Right hindlimb (tissue), 1 donor: ENCODE measurements around the gene PPARA.
"Not testable (repeated sequence)": the region's sequence is repeated elsewhere in the genome, so short reads cannot be mapped to it uniquely, and the experiment has no call there.

Experiments used
- DNase-seq: peaks from one replicate; pipeline ENCODE4 v3.0.0-alpha.2; 2018

PPARA gene

DNA sequence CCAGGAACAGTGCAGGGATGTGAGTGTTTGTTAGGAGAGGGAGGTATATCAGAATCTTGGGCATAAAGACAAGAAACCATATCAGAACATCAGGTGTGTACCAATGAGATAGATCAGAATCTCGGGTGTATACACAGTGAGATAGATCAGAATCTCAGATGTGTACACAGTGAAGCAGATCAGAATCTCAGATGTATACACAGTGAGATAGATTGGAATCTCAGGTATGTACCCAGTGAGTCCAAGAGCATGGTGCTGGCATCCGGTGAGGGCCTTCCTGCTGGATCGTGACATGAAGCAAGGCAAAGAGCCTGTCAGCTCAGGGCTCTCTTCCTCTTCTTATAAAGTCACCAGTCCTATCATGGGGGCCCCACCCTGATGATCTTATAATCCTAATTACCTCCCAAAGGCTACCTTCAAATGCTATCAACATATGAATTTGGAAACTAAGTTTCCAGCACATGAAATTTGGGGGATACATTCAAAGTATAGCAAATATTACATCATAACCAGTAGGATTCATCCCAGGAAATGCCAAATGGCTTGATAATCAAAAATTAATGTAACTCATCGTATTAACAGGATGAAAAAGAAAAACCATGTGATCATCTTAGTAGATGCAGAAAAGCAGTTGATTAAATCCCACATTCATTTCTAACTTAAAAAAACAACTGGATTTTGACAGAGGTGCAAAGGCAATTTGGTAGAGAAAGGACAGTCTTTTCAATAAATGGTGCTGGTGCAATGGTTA is 28.6 kb downstream of the PPARA start:
- DNase-seq: no peak

DNA sequence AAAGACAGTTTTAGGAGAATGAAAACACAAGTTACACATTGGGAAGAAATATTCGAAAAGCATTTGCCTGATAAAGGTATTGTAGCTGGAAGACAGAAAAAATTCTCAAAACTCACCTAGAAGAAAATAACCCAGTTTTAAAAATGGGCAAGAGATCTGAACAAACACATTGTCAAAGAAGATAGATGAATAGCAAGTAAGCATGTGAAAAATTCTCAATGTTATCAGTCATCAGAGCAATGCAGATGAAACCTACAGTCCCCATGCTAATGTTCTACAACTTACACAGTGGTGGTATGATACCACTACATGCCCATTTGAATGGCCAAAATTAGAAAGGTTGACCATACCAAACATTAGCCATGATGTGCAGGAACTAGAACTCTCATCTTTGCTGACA is 29.4 kb downstream of the PPARA start:
- no peak for DNase-seq

DNA sequence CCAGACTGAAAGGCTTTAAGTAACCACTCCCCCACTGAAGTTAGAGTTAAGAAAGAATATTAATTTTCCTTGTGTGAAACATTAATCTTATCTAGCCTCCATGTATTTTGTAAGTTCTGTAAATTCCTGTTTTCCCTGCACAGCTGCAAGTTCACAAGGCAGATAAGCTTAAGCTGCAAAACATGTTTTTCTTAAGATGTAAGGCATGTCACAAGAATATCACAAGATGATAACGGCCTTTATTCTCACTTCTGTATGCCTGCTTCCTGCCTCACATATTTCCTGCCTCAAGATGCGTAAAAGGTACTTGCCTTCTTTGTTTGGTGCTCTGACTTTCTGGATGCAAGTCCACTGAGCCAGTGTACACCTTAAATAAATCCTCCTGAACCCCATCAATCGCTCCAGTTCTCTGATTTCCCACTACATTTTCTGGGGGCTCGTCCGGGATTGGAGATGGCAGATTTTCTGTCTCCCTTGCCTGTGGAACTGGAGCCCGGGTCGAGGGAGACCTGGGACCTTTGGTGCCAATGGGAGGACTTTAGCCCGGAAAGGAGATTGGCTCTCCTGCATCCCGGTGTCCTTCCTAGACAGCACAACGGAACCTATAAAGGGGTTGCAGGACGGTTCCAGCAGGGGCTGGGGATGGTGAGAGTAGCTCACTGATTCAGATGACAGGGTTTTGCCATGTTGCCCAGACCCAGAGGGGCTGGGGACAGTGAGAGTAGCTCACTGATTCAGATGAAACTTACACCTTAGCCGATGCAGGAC is 30.2 kb downstream of the PPARA start:
- no peak for DNase-seq

DNA sequence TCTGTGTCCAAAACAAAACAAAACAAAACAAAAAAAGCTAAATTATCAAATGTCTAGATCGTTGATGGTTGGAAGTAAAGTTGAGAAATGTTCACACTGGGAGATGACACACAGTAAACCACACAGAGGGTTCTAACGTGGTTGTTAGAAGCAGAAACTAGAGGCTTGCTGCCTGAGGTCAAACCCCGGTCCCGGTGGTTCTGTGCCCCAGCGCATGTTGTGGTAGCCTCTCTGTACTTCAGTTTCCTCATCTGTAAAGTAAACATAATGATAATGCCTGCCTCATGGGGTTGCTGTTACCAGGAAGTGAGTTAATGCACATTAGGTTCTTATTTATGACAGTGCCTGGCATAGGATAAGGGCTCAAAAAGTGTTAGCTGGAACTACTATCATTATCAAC is 33.4 kb downstream of the PPARA start:
- DNase-seq: no peak

DNA sequence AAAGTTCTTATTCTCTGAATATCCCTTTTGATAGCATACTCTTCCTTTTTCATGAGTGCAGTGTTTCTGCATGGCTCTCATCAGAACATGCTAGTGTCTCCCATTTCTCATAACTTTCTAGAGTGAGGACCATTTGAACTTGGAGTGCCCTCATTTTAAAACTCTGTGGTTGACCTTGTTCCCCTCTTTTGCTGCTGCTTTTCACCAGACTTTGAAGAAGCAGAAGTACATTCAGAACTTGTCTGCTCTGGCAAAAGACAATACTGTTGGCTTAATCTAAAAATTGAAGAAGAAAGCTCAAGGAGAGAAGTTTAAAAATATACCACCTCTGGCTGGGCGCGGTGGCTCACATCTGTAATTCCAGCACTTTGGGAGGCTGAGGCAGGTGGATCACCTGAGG is 35.0 kb downstream of the PPARA start:
- DNase-seq: no peak

DNA sequence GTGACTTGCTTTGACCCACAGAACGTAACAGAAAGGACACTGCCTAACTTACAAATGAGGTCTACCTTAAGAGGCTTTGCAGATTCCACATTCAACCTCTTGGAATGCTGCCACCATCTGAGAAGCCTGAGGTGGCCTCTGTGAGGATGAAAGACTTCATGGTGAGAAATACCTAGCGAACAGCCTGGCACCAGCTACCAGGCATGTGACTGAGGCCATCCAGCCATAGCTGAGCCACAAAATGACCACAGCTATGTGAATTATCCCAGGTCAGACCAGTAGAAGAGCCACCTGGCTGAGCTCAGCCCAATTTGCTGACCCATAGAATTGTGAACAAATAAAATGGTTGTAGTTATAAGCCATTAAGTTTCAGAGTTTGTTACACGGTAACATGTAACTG is 37.5 kb downstream of the PPARA start:
- no peak for DNase-seq

DNA sequence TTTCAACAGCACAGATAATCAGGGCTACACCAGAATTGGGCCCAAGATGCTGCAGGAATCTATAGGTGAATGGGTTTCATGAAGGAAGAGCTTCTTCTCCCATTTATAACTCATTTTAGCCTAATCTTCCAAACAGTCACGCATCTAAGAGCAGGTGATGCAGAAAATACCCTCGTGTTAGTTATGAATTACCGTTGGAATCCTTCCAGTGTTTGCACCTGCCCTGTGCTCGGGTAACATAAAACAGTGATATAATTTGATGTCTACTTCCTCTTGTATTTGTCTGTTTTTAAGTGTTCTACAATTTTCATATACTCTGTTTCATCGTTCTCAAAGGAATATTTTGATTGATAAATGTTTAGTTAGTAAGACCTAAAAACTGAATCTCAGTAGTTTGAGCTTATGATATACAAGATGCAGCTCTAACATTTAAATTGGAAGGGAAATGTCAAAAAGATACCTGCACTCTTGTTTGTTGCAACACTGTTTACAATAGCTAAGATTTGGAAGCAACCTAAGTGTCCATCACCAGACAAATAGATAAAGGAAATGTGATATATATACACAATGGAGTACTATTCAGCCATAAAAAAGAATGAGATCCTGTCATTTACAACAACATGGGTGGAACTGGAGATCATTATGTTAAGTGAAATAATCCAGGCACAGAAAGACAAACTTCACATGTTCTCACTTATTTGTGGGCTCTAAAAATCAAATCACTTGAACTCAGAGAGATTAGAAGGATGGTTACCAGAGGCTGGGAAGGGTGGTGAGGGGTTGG is 42.1 kb downstream of the PPARA start:
- no peak for DNase-seq

DNA sequence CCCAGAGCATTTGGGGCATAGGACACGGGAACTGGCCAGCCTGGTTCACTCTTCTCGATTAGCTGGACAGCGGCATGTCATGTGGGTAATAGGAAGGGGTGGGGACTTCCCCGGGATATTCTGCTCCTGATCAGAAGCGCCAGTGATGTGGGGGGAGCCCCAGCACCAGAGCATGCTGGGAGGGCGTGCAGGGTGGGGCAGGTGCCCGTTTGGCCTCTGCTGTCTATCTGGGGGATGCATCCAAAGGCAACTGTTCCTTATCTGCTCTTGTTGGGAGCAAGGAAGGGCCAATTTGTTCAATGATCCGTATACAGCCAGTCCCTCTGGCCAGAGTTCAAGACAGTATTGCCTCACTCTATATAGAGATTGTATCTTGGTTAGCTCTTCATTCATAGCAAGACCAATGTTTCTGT is 43.6 kb downstream of the PPARA start:
- no peak for DNase-seq

DNA sequence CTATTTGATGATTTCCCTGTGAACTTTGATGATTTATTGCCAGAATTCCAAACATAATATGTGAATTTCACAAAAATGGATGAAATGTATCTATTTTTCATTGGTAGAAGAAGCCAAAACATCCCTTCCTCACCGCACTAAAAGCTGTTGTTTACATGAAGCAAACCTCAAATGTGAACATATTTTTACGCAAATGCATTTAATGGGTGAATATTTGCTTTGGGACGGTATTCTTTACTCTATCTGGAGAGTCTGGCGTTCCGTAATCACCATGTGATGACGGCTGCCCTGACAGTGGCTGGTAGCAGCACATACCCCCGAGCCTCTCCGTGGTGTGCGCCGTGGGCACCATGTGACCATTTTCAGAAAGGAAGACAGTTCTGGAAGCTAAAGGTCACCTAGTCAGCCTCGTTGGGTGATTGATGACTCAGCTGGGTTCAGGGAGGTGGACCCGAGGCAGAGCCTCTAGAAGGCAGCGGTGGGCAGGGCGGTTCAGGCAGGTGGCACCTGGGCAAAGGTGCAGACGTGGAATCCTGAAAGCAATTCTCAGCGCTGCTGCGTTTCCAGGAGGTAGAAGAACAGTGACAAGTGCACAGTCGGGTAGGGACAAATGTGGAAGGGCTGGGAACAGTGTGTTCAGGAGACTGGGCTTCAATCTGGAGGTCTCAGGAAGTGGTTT is 45.3 kb downstream of the PPARA start:
- no peak for DNase-seq

DNA sequence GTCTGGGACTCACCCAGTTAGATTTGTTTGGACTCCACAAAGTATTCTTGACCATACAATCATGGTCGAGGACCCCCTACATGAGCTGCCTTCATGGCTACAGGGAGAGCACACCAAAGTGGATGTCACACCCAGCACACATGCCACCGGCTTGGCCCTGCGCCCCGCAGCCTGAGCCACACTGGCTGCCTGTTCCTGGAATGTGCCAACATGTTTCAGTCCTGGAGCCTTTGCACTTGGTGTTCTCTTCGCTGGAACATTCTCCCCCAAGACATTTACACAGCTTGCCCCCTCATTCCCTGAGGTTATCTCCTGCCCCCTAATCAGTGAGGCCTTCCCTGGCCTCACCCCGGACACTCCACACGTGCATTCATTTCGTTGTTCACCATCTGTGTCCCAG is 46.0 kb downstream of the PPARA start:
- no peak for DNase-seq

DNA sequence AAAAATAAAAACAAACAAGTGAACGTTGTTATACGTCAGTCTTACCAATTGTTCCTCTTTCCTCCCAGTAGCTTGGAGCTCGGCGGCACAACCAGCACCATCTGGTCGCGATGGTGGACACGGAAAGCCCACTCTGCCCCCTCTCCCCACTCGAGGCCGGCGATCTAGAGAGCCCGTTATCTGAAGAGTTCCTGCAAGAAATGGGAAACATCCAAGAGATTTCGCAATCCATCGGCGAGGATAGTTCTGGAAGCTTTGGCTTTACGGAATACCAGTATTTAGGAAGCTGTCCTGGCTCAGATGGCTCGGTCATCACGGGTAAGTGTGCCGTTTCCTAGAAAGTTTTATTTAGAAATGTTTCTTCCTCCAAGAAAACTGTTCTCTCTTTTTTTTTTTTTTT is 47.9 kb downstream of the PPARA start:
- no peak for DNase-seq

DNA sequence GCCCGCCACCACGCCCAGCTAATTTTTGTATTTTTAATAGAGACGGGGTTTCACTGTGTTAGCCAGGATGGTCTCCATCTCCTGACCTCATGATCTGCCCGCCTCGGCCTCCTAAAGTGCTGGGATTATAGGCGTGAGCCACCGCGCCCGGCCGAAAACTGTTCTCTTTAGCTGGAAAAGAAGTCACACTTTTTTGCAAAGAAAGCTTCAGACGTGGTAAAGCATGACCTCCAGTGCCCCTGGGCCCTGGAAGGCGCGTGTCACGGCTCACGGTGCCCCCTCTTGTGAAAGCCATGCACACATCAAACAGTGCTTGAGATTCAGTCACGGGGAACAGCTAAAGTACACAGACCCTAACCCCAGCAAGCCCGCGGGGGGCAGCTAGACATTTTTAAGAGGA is 48.5 kb downstream of the PPARA start:
- not testable (repeated sequence) for DNase-seq

DNA sequence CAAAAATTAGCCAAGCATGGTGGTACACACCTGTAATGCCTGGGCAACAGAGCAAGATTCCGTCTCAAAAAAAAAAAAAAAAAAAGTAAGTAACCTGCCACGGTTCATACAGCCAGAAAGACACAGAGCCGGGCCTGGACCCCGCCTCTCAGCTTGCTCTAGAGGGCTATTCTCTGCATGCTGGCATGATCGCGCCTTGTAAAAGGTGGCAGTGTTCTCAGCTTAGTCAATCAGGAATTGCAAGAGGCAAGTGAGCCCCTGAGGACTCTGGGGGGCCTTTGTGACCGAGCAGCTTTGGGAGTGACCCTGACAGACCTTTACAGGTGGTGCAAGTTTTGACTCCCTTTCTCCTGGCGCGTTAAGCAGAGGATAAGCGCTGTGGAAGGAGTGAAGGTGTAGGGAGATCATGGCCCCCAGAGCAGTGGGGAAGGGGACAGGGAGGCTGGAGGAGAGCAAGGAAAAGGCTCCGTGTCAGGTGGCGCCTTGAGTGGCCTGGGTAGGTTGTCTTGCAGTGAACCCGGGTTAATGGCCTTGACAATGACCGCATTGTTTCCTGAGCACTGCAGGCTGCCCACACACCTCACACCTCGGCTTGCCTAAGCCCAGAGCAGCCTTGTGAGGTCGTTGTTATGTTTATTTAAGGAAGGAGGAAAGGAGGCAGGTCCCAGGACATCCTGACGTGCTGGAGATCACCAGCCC is 50.9 kb downstream of the PPARA start:
- DNase-seq: no peak

DNA sequence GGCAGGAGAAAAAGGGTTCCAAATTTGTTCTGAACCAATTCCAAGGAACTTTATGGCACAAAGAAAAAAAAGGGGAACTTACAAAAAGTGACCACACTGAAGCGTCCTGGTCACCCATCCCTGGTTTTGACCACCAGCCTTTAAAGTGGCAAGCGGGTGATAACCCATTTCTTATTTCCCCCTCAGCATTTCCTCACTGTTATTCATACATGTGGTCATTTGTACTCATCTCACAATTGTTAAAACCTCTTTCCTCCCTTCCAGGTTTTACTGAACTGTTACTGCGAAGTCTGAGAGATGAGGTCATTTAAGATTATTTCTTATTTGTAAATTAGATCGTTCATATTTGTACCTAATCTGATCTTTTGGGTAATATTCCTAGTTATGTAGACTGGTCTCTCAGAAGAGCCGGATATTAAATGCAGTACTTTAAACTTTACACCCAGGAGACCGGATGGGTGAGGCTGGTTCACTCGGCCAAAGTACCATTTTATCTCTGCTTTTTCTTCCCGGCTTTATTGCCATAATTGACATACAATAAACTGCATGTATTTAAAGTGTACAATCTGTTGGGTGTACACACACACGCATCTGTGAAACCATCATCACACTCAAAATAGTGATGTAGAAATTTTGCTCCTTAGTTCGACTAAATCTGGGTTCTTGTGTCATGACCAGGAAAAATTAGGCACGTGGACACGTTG is 52.7 kb downstream of the PPARA start:
- no peak for DNase-seq

DNA sequence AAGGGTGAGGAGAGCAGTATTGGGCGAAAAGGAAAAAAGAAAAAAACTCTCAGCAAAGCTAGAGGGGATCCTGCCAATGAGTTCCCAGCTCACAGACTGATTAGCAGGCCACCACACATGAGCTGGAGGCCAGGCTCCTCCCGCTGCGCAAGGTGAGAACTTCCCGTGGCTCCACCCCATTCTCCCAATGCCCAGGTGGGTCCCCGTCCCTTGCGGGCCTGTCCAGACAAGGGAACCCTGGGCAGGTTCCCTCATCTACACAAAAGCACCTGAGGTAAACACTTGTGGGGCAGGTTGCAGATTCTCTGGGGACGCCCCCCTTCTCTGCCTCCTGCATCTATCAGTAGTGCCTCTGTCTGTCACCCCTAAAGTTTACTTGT is 53.3 kb downstream of the PPARA start:
- no peak for DNase-seq

DNA sequence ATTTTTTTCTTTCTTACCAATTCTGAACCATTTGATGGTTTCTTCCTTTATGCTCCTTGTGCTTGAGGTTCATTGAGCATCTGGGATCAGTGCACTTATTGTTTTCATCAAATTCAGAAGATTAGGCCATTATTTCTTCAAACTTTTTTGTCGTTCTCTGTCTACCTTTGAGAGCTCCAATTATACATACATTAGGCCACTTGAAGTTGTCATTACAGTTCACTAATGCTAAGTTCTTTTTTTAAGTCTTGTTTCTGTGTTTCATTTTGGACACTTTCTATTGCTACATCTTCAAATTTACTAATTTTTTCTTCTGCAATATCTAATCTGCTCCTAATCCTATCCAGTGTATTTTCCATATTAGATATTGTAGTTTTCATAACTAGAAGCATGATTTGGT is 58.9 kb downstream of the PPARA start:
- no peak for DNase-seq

DNA sequence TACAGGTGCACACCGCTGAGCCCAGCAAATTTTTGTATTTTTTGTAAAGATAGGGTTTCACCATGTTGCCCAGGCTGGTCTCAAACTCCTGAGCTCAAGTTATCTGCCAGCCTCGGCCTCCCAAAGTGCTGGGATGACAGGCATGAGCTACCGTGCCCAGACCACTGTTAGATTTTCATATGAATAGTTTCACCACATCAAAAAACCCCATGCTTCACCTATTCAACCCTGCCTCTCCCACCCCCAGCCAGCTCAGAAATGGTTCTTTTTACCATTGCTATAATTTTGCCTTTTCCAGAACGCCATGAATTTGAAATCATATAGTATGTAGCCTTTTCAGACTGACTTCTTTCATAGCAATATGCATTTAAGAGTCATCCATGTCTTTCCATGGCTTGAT is 61.9 kb downstream of the PPARA start:
- DNase-seq: no peak

DNA sequence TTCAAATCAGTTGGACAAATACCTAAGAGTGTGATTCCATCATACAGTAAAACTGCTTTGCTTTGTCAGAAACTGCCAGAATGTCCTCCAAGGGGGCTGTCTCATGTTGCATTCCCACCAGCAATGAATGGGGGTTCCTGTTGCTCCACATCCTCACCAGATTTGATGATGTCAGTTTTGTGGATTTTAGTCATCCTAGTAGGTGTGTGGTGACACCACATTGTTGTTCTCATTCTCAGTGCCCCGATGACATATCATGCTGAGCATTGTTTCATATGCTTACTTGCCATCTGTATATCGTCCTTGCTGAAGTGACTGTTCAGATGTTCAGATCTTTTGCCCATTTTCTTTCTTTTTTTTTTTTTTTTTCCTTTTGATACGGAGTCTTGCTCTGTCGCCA is 62.7 kb downstream of the PPARA start:
- no peak for DNase-seq

DNA sequence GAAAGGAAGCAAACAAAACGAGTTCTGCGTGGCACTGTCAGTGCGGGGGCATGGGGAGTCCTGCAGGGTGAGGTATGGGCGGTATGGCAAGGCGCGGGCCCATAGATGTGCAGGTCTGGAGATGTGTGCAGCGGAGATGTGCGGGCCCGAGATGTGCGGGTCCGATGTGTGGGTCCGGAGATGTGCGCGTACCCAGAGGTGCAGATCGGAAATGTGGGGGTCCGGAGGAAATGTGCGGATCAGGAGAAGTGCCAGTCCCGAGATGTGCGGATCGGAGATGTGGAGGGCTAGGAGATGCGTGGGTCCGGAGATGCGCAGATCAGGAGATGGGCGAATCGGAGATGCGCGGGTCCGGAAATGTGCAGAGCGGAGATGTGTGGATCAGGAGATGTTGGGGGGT is 63.8 kb downstream of the PPARA start:
- DNase-seq: no peak

DNA sequence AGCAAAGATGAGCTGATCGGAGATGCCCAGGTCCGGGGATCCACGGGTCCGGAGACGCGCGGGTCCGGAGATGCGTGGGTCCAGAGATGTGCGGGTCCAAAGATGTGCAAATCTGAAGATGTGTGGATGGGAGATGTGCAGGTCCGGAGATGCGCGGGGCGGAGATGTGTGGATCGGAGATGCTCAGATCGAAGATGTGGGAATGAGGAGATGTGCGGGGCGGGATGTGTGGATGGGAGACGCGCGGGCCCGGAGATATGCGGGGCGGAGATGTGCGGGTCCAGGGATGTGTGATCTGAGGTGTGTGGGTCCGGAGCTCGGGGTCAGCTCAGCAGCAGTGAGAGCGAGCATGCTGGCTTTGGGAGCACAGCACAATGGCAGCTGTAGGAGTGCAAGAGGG is 64.3 kb downstream of the PPARA start:
- no peak for DNase-seq

DNA sequence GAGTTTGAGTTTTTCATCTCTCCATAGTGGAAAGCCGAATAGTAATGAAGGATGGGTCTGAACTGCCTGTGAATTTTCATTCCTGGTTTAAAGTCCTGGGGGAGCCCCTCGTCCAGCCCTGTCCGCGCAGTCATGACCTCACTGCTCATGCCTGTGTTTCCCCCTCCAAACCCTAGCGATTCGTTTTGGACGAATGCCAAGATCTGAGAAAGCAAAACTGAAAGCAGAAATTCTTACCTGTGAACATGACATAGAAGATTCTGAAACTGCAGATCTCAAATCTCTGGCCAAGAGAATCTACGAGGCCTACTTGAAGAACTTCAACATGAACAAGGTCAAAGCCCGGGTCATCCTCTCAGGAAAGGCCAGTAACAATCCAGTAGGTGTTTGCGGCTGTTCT is 69.3 kb downstream of the PPARA start:
- DNase-seq: no peak

DNA sequence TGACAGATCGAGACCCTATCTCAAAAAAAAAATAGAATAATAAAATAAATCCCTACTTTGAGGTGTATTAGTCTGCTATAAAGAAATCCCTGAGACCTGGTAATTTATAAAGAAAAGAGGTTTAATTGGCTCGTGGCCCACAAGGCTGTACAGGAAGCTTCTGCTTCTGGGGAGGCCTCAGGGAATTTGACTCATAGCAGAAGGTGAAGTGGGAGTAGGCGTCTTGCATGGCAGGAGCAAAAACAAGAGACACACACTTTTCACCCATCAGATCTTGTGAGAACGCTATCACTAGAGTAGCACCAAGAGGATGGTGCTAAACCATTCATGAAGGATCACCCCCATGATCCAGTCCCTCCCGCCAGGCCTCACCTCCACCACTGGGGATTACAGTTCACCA is 70.6 kb downstream of the PPARA start:
- no peak for DNase-seq
